K562 (cell line): ENCODE results near the gene TMEM164. TPM values are rescaled to one million over a fixed set of nuclear protein-coding genes. Genes with fewer than 3 reads are reported as not detected.
A peak's percentile ranks its signal among the peaks of the same experiment; 100 is the strongest.

ENCODE experiments used
- ATAC-seq: fragments of 200-7000 bp; cut with Tn5 transposase; 3 replicates; pipeline ENCODE4 v1.9.1; 2020; ENCODE audit warnings: moderate library complexity
- BruUV-seq: library from RNA; stranded (reverse); fragments of 400-500 nt; replicated peaks from 2 replicates; lab custom pipeline; 2021; lab: Mats Ljungman, UMichigan
- CTCF ChIA-PET: fragments of 300-600 bp; formaldehyde crosslinking; extraction: SDS; loops from one replicate; lab custom pipeline; 2021; ENCODE audit warnings: low intra/inter-chr PET ratio; lab: Yijun Ruan, JAX
- POLR2A ChIA-PET: fragments of 300-600, 350-650 bp; sonication (Branson Sonifier 250); formaldehyde crosslinking; extraction: SDS; loops from one replicate; lab custom pipeline; 2021; ENCODE audit warnings: antibody characterized with exemption, inconsistent platforms; lab: Yijun Ruan, JAX
- DNase-seq, 4 experiments: peaks; one replicate each; pipeline versions ENCODE4 v3.0.0 to v3.0.0-alpha.2; 2011 to 2018; ENCODE audit warnings: low spot score in 3 of 4, mixed read lengths in 3 of 4; ENCODE audit errors: extremely low read depth in 1 of 4
- FAIRE-seq: peaks from 2 replicates; lab custom pipeline; 2011; peaks lifted over from hg19 to GRCh38; lab: Jason Lieb, UNC
- H2AFZ ChIP-seq: 2 replicates; pipeline ENCODE4 v1.6.0; 2011; ENCODE audit warnings: low read depth, low read length, control low read depth, inconsistent platforms
- H3K27ac ChIP-seq: fragments of 200-600 bp; 3 replicates; pipeline ENCODE4 v1.8.0; 2011; ENCODE audit warnings: low read depth, mild to moderate bottlenecking, control low read depth, inconsistent platforms, low read length, moderate library complexity, mixed read lengths; ENCODE audit errors: extremely low read depth
- H3K27me3 ChIP-seq, 2 experiments: fragments of 300-600 bp in 1 of 2; 2 replicates in 1 of 2; 3 replicates in 1 of 2; pipeline versions ENCODE4 v1.6.0 to v1.8.0; 2011; ENCODE audit warnings: inconsistent platforms in 2 of 2, low read length in 2 of 2, mild to moderate bottlenecking in 1 of 2, mixed read lengths in 1 of 2, moderate library complexity in 1 of 2; ENCODE audit not compliant: control insufficient read depth in 2 of 2, insufficient read depth in 2 of 2
- H3K36me3 ChIP-seq: fragments of 300-600 bp; 3 replicates; pipeline ENCODE4 v1.8.0; 2011; ENCODE audit warnings: mild to moderate bottlenecking, low read length, inconsistent platforms; ENCODE audit not compliant: control insufficient read depth, insufficient read depth
- H3K4me1 ChIP-seq, 2 experiments: fragments of 200-600 bp in 1 of 2; replicated peaks in 1 of 2; 2 replicates in 1 of 2; 3 replicates in 1 of 2; pipeline versions ENCODE4 v1.5.1 to v1.8.0; 2011; ENCODE audit warnings: inconsistent platforms in 2 of 2, low read length in 2 of 2, mild to moderate bottlenecking in 1 of 2, mixed read lengths in 1 of 2, moderate library complexity in 1 of 2; ENCODE audit not compliant: control insufficient read depth in 2 of 2, insufficient read depth in 2 of 2
- H3K4me2 ChIP-seq: 2 replicates; pipeline ENCODE4 v1.6.1; 2011; ENCODE audit warnings: low read length, control low read depth, inconsistent platforms, mixed read lengths; ENCODE audit not compliant: insufficient read depth
- H3K4me3 ChIP-seq: fragments of 200-600 bp; sonication (generic), shearing (Covaris generic); 2 replicates; pipeline ENCODE4 v1.5.1; 2016; ENCODE audit warnings: control low read depth, inconsistent platforms
- H3K79me2 ChIP-seq: fragments of 200-600 bp; 3 replicates; pipeline ENCODE4 v1.8.0; 2011; ENCODE audit warnings: low read length, inconsistent platforms; ENCODE audit not compliant: control insufficient read depth, insufficient read depth
- H3K9ac ChIP-seq, 2 experiments: 2 replicates each; pipeline versions ENCODE4 v1.6.0 to v1.6.1; 2011; ENCODE audit warnings: low read depth in 2 of 2, low read length in 2 of 2, control low read depth in 1 of 2, inconsistent platforms in 1 of 2, mild to moderate bottlenecking in 1 of 2, mixed read lengths in 1 of 2; ENCODE audit not compliant: insufficient read depth in 1 of 2
- H3K9me1 ChIP-seq: one replicate; pipeline ENCODE4 v1.6.0; 2011; ENCODE audit warnings: inconsistent platforms, mild to moderate bottlenecking, low read length, moderate library complexity; ENCODE audit not compliant: control insufficient read depth, insufficient read depth
- H3K9me3 ChIP-seq: replicated peaks from 2 replicates; pipeline ENCODE4 v1.5.1; 2011; ENCODE audit warnings: low read depth, low read length, inconsistent platforms; ENCODE audit not compliant: control insufficient read depth, insufficient read depth
- H4K20me1 ChIP-seq: replicated peaks from 2 replicates; pipeline ENCODE4 v1.6.1; 2011; ENCODE audit warnings: low read length, inconsistent platforms, mixed read lengths; ENCODE audit not compliant: control insufficient read depth, insufficient read depth
- ATF3 ChIP-seq, 2 experiments: fragments of 450-650 bp in 1 of 2; sonication (generic) in 1 of 2; formaldehyde crosslinking in 1 of 2; IDR thresholded peaks in 1 of 2; conservative IDR thresholded peaks in 1 of 2; 2 replicates each; pipeline versions ENCODE4 v1.6.1 to v1.8.1; 2016 to 2023; ENCODE audit warnings: mild to moderate bottlenecking in 2 of 2, moderate library complexity in 2 of 2, inconsistent platforms in 1 of 2, missing genetic modification reagents in 1 of 2
- FOSL1 ChIP-seq: fragments of 200-800 bp; sonication (Bioruptor generic); conservative IDR thresholded peaks from 2 replicates; pipeline ENCODE4 v1.6.1; 2016; ENCODE audit warnings: missing genetic modification characterization, missing compliant biosample characterization
- KLF6 ChIP-seq: fragments of 250-450 bp; sonication (Bioruptor Pico); IDR thresholded peaks from 2 replicates; pipeline ENCODE4 v1.4.0; 2020; ENCODE audit warnings: mild to moderate bottlenecking, moderate library complexity, borderline replicate concordance
- MEIS2 ChIP-seq: fragments of 450-650 bp; IDR thresholded peaks from 2 replicates; pipeline ENCODE4 v1.6.1; 2014; ENCODE audit warnings: mild to moderate bottlenecking; ENCODE audit not compliant: partially characterized antibody
- WGBS: fragments of 100-300 bp; shearing (Covaris generic); methylation state at CpG from one replicate; pipeline ENCODE4 v1.1.6; 2016; ENCODE audit warnings: low coverage, mixed read lengths; ENCODE audit not compliant: insufficient coverage; ENCODE audit errors: missing lambda C conversion rate; 5-methylcytosine and 5-hydroxymethylcytosine counted together
- in situ Hi-C: fragments of 300-500 bp; cut with MboI; formaldehyde crosslinking; loops from 4 replicates; pipeline ENCODE4 v1.15.0; 2018; ENCODE audit warnings: inconsistent platforms, mixed read lengths
- intact Hi-C: fragments of 100-400 bp; cut with micrococcal nuclease; formaldehyde crosslinking; loops from 2 replicates; pipeline ENCODE4 v1.14.2; 2022
- polyA plus RNA-seq, 8 experiments: library from polyadenylated mRNA; depleted of rRNA in 4 of 8; stranded (reverse) in 5 of 8; unstranded in 3 of 8; fragments of >200 nt; fragmentation: Nextera tagmentation in 2 of 8; fragmentation: Illumina TruSeq in 1 of 8; extraction: Ambion mirVana in 2 of 8; extraction: Trizol in 1 of 8; gene quantifications; 2 replicates each; pipeline versions ENCODE4 v1.2.1 to v1.2.3, GENCODE V29; 2011 to 2014; ENCODE audit warnings: inconsistent platforms in 1 of 8, missing spikeins in 1 of 8
- total RNA-seq, 7 experiments: library from RNA; depleted of rRNA in 6 of 7; stranded (reverse); fragments of >200 nt in 6 of 7; fragmentation: Illumina TruSeq in 2 of 7; extraction: Trizol in 2 of 7; gene quantifications; 2 replicates each; pipeline versions ENCODE4 v1.2.1 to v1.2.3, GENCODE V29; 2011 to 2021; ENCODE audit warnings: low replicate concordance in 1 of 7

The TMEM164 gene
- total and polyA plus RNA-seq, 9 of the 15 experiments (the other 6 are each of a cell fraction or from before 2014, with no cell fraction given): 2.4 to 57.3 (median 23.1) TPM

GRCh38 chrX:110006821-110007375, 4.0 kb downstream of the TMEM164 start:
- Histone ChIP-seq H3K4me3 (no peak overlapping the region), H3K4me1 (peaks cover 21 to 43% of the 10 kb centered on the region in 2 experiments), H3K36me3 (peaks cover 76% of the 10 kb centered on the region), H4K20me1 (no peaks in the 10 kb centered on the region; the same call in 1 of the 2 replicates), H3K27me3 (no peaks in the 10 kb centered on the region), H3K9me3 (no peaks in the 10 kb centered on the region), H3K79me2 (peaks cover 84% of the 10 kb centered on the region), H3K9ac (no peak overlapping the region; a peak in 1 of 4 replicates), H3K9me1 (no peaks in the 10 kb centered on the region), H3K27ac (peak overlapping the region; percentile 22; the same call in 1 of the 3 replicates), H3K4me2 (peak overlapping the region; percentile 35), H2AFZ (no peak overlapping the region)
- ChIA-PET CTCF (no interaction called here), POLR2A (interaction anchor here (0.6 to 1.4 kb wide), 2 partner anchors 59 to 64 kb away, joined by 3 read pairs; no protein-coding TSS in a partner anchor)
- 42% methylated on average over 3 of the region's 3 CpGs for WGBS
- intact Hi-C loops: no loop called here
- FAIRE-seq (no peak), DNase-seq (peak in 1 of 4 experiments; percentile 9), ATAC-seq (no peak)
- in situ Hi-C loops: no loop called here
- no TSS peak for BruUV-seq
- TF ChIP-seq KLF6 (CRISPR knock-in tag) (no peak), ATF3 (IDR thresholded peaks at IDR 0.05) (0 out of 2 replicates have a peak, but pooled peaks have one; percentile 12), ATF3 (CRISPR knock-in tag; conservative IDR thresholded peaks at IDR 0.05) (no peak), FOSL1 (0 out of 2 replicates have a peak, but pooled peaks have one; percentile 15), MEIS2 (peak; percentile 21)
